WTC11 (cell line): Measurements from ENCODE around the gene VEGFA.

Experiments
- AFF4 ChIP-seq: sonication (generic); formaldehyde crosslinking; IDR thresholded peaks from 2 replicates; pipeline ENCODE4 v1.8.1; 2023; ENCODE audit warnings: mild to moderate bottlenecking, missing genetic modification reagents, borderline replicate concordance
- CREB1 ChIP-seq: sonication (generic); formaldehyde crosslinking; IDR thresholded peaks from 2 replicates; pipeline ENCODE4 v1.8.0; 2023; ENCODE audit warnings: mild to moderate bottlenecking, missing genetic modification reagents
- CREM ChIP-seq: sonication (generic); formaldehyde crosslinking; IDR thresholded peaks from 2 replicates; pipeline ENCODE4 v1.8.1; 2022; ENCODE audit warnings: mild to moderate bottlenecking, missing genetic modification reagents, moderate library complexity
- ETV6 ChIP-seq: sonication (generic); formaldehyde crosslinking; IDR thresholded peaks from 2 replicates; pipeline ENCODE4 v1.8.1; 2022; ENCODE audit warnings: mild to moderate bottlenecking, missing genetic modification reagents
- IRF1 ChIP-seq: sonication (generic); formaldehyde crosslinking; IDR thresholded peaks from 2 replicates; pipeline ENCODE4 v1.8.0; 2023; ENCODE audit warnings: missing genetic modification reagents
- MAX ChIP-seq: sonication (generic); formaldehyde crosslinking; IDR thresholded peaks from 2 replicates; pipeline ENCODE4 v1.8.0; 2022; ENCODE audit warnings: mild to moderate bottlenecking, missing genetic modification reagents
- NR3C1 ChIP-seq: sonication (generic); formaldehyde crosslinking; conservative IDR thresholded peaks from 2 replicates; pipeline ENCODE4 v1.8.1; 2023; ENCODE audit warnings: low read depth, mild to moderate bottlenecking, missing genetic modification reagents
- SP1 ChIP-seq: sonication (generic); formaldehyde crosslinking; conservative IDR thresholded peaks from 2 replicates; pipeline ENCODE4 v1.8.1; 2022; ENCODE audit warnings: missing genetic modification reagents
- TEAD1 ChIP-seq: sonication (generic); formaldehyde crosslinking; IDR thresholded peaks from 2 replicates; pipeline ENCODE4 v1.8.0; 2022; ENCODE audit warnings: mild to moderate bottlenecking, missing genetic modification reagents
- ZBTB21 ChIP-seq: sonication (generic); formaldehyde crosslinking; IDR thresholded peaks from 2 replicates; pipeline ENCODE4 v1.8.1; 2023; ENCODE audit warnings: mild to moderate bottlenecking, missing genetic modification reagents, borderline replicate concordance
- ZNF263 ChIP-seq: sonication (generic); formaldehyde crosslinking; IDR thresholded peaks from 2 replicates; pipeline ENCODE4 v1.8.1; 2022; ENCODE audit warnings: low read depth, mild to moderate bottlenecking, moderate library complexity, missing genetic modification reagents
- TF ChIP-seq, protein P1 (sequence below): fragments of 200-600 bp; IDR thresholded peaks from 2 replicates; pipeline ENCODE4 v1.8.0; 2022; ENCODE audit warnings: antibody characterized with exemption
- TF ChIP-seq, protein P2 (sequence below): sonication (generic); formaldehyde crosslinking; IDR thresholded peaks from 2 replicates; pipeline ENCODE4 v1.8.1; 2022; ENCODE audit warnings: low read depth, missing genetic modification reagents, borderline replicate concordance

DNA sequence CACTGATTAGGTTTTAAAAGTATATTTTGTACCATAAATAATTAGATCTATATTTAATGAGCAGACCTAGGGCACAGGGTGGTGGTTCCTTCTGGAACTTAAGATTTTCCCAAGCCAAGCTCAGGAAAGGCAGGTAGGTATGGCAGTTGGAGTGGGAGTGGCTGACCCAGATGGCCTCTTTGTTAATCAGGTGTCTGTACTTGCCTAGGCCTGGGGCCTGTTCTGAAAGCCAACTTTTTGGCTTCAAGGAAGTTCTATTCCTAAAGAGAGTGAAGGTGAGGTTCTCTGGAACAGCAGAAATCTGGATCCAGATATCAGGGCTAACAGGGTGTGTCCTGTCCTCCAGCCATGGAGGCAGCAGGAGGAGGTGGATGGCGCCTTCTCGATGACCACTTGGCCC, 44.9 kb downstream of the VEGFA start:
- TF ChIP-seq ZNF263 (no peak), CREB1 (CRISPR knock-in tag) (no peak), NR3C1 (CRISPR knock-in tag) (no peak), IRF1 (CRISPR knock-in tag) (no peak), CREM (no peak), MAX (CRISPR knock-in tag) (no peak), SP1 (no peak), ETV6 (no peak), TEAD1 (CRISPR knock-in tag) (no peak), ZBTB21 (CRISPR knock-in tag) (no peak), AFF4 (no peak)
- TF ChIP-seq, protein P1, sequence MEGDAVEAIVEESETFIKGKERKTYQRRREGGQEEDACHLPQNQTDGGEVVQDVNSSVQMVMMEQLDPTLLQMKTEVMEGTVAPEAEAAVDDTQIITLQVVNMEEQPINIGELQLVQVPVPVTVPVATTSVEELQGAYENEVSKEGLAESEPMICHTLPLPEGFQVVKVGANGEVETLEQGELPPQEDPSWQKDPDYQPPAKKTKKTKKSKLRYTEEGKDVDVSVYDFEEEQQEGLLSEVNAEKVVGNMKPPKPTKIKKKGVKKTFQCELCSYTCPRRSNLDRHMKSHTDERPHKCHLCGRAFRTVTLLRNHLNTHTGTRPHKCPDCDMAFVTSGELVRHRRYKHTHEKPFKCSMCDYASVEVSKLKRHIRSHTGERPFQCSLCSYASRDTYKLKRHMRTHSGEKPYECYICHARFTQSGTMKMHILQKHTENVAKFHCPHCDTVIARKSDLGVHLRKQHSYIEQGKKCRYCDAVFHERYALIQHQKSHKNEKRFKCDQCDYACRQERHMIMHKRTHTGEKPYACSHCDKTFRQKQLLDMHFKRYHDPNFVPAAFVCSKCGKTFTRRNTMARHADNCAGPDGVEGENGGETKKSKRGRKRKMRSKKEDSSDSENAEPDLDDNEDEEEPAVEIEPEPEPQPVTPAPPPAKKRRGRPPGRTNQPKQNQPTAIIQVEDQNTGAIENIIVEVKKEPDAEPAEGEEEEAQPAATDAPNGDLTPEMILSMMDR = no peak
- TF ChIP-seq, protein P2, sequence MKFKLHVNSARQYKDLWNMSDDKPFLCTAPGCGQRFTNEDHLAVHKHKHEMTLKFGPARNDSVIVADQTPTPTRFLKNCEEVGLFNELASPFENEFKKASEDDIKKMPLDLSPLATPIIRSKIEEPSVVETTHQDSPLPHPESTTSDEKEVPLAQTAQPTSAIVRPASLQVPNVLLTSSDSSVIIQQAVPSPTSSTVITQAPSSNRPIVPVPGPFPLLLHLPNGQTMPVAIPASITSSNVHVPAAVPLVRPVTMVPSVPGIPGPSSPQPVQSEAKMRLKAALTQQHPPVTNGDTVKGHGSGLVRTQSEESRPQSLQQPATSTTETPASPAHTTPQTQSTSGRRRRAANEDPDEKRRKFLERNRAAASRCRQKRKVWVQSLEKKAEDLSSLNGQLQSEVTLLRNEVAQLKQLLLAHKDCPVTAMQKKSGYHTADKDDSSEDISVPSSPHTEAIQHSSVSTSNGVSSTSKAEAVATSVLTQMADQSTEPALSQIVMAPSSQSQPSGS (CRISPR knock-in tag) = no peak
